SK-N-MC (cell line): ENCODE data around the gene PRCP.

Experiments used
- DNase-seq: peaks from one replicate; pipeline ENCODE4 v3.0.0-alpha.2; 2011; ENCODE audit warnings: low read depth, low spot score
- H3K27ac ChIP-seq: fragments of 200-600 bp; sonication (generic); 2 replicates; pipeline ENCODE4 v1.5.1; 2016; ENCODE audit warnings: mixed run types
- H3K36me3 ChIP-seq: fragments of 200-600 bp; sonication (generic); 2 replicates; pipeline ENCODE4 v1.6.1; 2017; ENCODE audit warnings: antibody characterized with exemption, low read length, mixed read lengths; ENCODE audit not compliant: insufficient read depth
- H3K4me3 ChIP-seq: fragments of 200-600 bp; sonication (generic); 2 replicates; pipeline ENCODE4 v1.5.1; 2016
- H3K9ac ChIP-seq: fragments of 200-600 bp; sonication (generic); 2 replicates; pipeline ENCODE4 v1.8.0; 2017; ENCODE audit warnings: mixed run types, mixed read lengths; ENCODE audit not compliant: insufficient read length
- H3K9me3 ChIP-seq: fragments of 200-600 bp; sonication (generic); 2 replicates; pipeline ENCODE4 v1.6.1; 2017; ENCODE audit warnings: low read depth, mild to moderate bottlenecking, antibody characterized with exemption, low read length, moderate library complexity, mixed read lengths
- EZH2 ChIP-seq: fragments of 200-600 bp; sonication (generic); IDR thresholded peaks from one replicate; pipeline ENCODE4 v1.6.1; 2017; ENCODE audit warnings: antibody characterized with exemption
- FOXP2 ChIP-seq: optimal IDR thresholded peaks from 2 replicates; pipeline ENCODE3; 2011; ENCODE audit warnings: mild to moderate bottlenecking, moderate library complexity; ENCODE audit not compliant: insufficient read depth; ENCODE audit errors: extremely low read length, control extremely low read depth
- POLR2AphosphoS5 ChIP-seq: IDR thresholded peaks from 2 replicates; pipeline ENCODE4 v1.6.1; 2012; ENCODE audit warnings: mild to moderate bottlenecking, low read depth, low read length, borderline replicate concordance

Gene PRCP

DNA sequence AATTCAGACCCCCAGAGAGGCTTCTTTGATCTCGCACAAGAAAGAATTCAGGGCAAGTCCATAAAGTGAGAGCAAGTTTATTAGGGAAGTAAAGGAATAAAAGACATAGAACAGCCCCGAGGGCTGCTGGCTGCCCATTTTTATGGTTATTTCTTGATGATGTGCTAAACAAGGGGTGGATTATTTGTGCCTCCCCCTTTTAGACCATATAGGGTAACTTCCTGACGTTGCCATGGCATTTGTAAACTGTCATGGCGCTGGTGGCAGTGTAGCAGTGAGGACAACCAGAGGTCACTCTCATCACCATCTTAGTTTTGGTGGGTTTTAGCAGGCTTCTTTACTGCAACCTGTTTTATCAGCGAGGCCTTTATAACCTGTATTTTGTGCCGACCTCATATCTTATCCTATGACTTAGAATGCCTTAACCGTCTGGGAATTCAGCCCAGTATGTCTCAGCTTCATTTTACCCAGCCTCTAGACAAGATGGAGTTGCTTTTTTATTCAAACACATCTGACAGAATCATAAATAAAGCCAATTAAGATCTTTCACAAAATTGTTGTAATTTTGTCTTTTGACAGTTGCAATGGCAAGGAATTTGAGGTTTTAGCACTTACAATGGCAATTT lies 8.9 kb upstream of the PRCP start:
- no peak for DNase-seq
- Histone ChIP-seq H3K4me3 (no peak overlapping the region), H3K27ac (peak overlapping the region; percentile 79), H3K9ac (no peak overlapping the region), H3K36me3 (peaks cover 36% of the 10 kb centered on the region), H3K9me3 (peaks cover 5% of the 10 kb centered on the region; the same call in 1 of the 2 replicates)
- TF ChIP-seq POLR2AphosphoS5 (no peak), EZH2 (no peak), FOXP2 (no peak)

DNA sequence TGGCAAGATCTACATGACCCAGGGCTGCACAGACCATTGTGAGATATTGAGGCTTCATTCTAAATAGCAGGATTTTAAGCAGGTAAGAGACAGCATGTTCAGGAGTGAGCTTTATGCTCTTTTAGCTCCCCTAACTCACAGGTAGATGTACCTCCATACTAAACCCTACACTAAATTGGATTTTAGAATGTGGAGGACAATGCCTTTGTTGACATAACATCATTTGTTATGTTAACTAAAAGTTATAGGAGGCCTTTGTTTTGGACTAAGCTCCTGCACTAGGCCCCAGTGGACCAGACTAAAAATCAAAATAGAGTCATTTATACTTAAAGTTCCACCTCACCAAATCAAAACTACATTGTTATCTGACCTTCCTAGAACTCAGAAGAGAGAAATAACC lies 8.1 kb upstream of the PRCP start:
- Histone ChIP-seq H3K36me3 (peaks cover 28% of the 10 kb centered on the region), H3K27ac (peak overlapping the region; percentile 79), H3K9ac (no peak overlapping the region), H3K9me3 (peaks cover 5% of the 10 kb centered on the region; the same call in 1 of the 2 replicates), H3K4me3 (no peak overlapping the region)
- TF ChIP-seq POLR2AphosphoS5, result no peak
- no peak for TF ChIP-seq EZH2
- TF ChIP-seq FOXP2, result no peak
- DNase-seq, result no peak

DNA sequence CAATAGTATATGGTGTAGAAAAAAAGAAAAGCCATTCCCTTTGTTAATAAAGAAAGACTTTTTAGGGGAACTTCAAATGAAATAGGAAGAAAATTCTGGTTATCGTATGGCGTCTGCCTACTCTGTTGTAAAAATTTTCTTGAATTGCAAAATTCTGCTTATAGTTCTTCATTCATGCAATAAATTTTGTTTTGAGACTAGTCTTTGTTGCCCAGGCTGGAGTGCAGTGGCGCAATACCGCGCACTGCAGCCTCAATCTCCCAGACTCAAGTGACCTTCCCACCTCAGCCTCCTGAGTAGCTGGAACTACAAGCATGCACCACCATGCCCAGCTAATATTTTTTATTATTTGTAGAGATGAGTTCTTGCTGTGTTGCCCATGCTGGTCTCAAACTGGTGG lies 7.1 kb upstream of the PRCP start:
- peak overlapping the region; percentile 70 for H3K27ac ChIP-seq
- TF ChIP-seq EZH2 (no peak), FOXP2 (no peak), POLR2AphosphoS5 (no peak)
- H3K4me3 ChIP-seq, result peak overlapping the region; percentile 54; the same call in 1 of the 2 replicates
- peak overlapping the region; percentile 56 for H3K9ac ChIP-seq
- H3K36me3 ChIP-seq, result peaks cover 19% of the 10 kb centered on the region
- peaks cover 5% of the 10 kb centered on the region; the same call in 1 of the 2 replicates for H3K9me3 ChIP-seq
- DNase-seq, result no peak

DNA sequence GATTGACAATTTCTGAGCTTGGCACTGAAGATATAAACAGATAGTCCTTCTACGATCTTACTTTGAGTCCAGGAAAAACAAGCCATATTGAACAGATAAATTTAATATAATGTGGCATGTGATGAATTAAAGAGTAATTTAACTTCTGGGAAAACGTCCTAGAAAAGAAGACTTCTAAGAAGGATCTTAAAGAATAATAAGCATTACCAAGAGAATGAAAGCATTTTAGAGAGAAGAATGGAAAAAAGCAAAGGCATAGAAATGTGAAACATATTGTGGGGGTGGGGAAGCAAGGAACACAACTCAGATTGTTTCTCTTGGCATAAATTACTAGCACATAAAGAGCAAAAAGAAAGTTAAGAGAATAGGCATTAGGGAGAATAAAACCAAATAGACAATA lies 6.7 kb upstream of the PRCP start:
- DNase-seq, result no peak
- Histone ChIP-seq H3K9me3 (peaks cover 5% of the 10 kb centered on the region; the same call in 1 of the 2 replicates), H3K36me3 (peaks cover 14% of the 10 kb centered on the region), H3K9ac (peak overlapping the region; percentile 56), H3K4me3 (peak overlapping the region; percentile 54), H3K27ac (peak overlapping the region; percentile 70)
- TF ChIP-seq FOXP2 (no peak), POLR2AphosphoS5 (no peak), EZH2 (no peak)

DNA sequence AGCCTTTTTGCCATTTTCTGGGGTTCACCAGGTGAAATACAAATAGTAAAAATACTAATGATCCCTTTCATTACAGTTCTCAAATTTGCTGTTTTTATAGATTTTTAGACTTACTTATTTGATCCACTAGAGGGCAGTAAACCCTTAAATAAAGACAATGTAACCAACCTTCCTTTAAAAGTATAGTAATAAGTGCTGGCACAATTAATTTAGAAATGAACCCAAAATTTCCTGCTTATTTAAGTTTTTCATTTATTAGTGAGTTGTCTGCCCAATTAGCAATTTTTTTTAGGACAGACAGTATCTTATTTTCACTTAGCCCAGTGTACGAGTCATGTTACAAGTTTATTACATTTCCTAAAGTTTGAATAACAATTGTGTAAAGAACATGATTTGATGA lies 6.0 kb upstream of the PRCP start:
- H3K36me3 ChIP-seq, result peaks cover 7% of the 10 kb centered on the region
- peak; percentile 26 for DNase-seq
- TF ChIP-seq POLR2AphosphoS5 (no peak), FOXP2 (no peak), EZH2 (no peak)
- peak overlapping the region; percentile 54 for H3K4me3 ChIP-seq
- H3K9me3 ChIP-seq, result no peaks in the 10 kb centered on the region
- H3K9ac ChIP-seq, result peak overlapping the region; percentile 56
- H3K27ac ChIP-seq, result peak overlapping the region; percentile 70

DNA sequence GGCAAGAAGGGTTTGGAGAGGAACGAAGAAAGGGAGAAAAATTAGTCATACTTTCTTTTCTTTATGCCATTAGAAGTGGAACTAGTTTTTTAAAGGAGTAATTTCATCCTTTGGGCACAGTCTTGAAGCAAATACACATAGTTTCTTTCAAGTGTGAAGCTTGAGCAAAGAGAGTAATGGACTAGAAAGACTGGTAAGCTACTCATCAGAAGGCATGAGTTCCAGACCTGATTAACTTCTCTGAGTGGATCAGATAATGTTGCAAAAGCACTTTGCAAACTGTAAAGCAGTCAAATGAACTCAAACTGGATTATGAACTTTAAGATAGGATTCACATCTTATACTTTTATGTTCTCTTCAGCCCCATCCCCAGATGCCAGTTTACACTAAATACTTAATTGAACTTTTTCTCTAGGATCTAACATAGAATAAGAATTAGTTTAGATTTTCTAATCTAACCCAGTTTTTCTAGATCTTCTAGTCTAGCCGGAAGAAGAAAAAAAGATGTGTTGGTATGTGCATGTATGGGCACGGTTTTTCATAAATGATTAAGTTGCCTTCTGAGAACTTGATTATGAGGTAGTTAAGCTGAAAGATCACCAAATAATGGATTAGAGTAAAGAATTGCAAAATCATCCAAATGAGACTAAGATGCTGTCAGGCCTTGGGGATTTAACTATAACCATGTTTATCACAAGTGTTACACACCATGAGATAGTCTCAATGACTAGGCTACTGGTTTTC lies 3.8 kb upstream of the PRCP start:
- Histone ChIP-seq H3K36me3 (no peaks in the 10 kb centered on the region), H3K27ac (peak overlapping the region; percentile 19; the same call in 1 of the 2 replicates), H3K9ac (peak overlapping the region; percentile 75), H3K9me3 (no peaks in the 10 kb centered on the region), H3K4me3 (peak overlapping the region; percentile 86)
- DNase-seq, result no peak
- TF ChIP-seq POLR2AphosphoS5 (no peak), EZH2 (no peak), FOXP2 (no peak)

DNA sequence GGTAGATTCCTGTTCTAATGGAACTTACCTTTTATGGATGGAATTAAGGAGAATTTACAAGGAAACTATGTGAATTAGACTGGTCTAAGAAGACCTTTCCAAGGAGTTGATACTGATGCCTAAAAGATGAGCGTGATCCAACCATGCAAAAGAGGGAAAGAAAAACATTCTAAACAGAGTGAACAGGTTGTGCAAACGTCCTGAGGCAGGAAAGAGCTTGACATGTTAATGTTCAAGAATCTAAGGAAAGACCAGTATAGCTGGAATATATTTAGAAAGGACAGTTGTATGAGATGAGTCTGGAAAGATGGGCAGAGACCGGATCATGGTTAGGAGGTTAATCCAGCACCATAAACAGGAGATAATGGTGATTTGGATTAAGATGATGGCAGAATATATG lies 2.6 kb upstream of the PRCP start:
- H3K9ac ChIP-seq, result peak overlapping the region; percentile 75
- peak overlapping the region; percentile 86 for H3K4me3 ChIP-seq
- TF ChIP-seq EZH2 (no peak), POLR2AphosphoS5 (no peak), FOXP2 (no peak)
- no peak overlapping the region for H3K27ac ChIP-seq
- H3K36me3 ChIP-seq, result no peaks in the 10 kb centered on the region
- H3K9me3 ChIP-seq, result no peaks in the 10 kb centered on the region
- DNase-seq, result no peak

DNA sequence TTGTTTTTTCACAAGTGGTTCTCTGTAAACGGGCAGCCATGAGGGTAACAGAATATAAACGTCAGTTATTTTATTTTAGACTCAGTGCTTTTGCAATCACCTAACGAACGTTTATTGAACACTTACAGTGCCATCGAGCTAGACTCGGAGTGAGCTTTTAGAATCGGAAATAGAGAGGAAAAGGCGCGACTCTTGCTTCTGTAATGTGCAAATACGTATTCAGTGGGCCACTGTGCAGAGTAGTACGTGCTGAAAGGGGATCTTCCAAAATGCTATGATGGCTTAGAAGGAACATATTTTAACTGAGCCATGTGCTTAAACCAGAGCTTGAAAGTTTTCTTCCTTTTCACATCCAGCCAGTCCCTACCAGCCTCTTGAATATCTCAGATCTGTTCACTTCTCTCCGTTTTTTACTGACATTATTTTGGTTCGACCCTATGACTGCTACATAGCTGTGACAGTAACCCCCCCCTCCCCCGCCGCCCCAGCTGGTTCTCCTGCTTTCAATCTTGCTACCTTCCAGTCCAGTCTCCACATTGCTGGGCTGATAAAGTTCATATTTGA lies 1.8 kb upstream of the PRCP start:
- Histone ChIP-seq H3K27ac (peak overlapping the region; percentile 23; the same call in 1 of the 2 replicates), H3K9ac (peak overlapping the region; percentile 75), H3K4me3 (peak overlapping the region; percentile 86), H3K9me3 (no peaks in the 10 kb centered on the region), H3K36me3 (no peaks in the 10 kb centered on the region)
- no peak for DNase-seq
- no peak for TF ChIP-seq EZH2
- no peak for TF ChIP-seq POLR2AphosphoS5
- no peak for TF ChIP-seq FOXP2
